ENCODE measurements around the gene ABCB9. TPM values are rescaled to one million over a fixed set of nuclear protein-coding genes. Genes with fewer than 3 reads are reported as not detected.

The ABCB9 gene
- total and polyA plus RNA-seq, 2 donors (not counting 1 experiment from before 2014, with no cell fraction given) = 2.1 to 3.7 TPM

GRCh38 chr12:122998316-122998715 is 32.1 kb upstream of the ABCB9 start:
- Histone ChIP-seq H3K9me3 (ENCODE audit: control extremely low read depth in 1 of 3, control insufficient read depth in 2 of 3, insufficient read depth in 1 of 3, low read length in 2 of 3) (no peaks in the 10 kb centered on the region), H3K36me3 (replicated peaks in 1 of 2; ENCODE audit: control extremely low read depth in 1 of 2, control insufficient read depth in 1 of 2, extremely low read depth in 1 of 2, insufficient read depth in 2 of 2, low read length in 1 of 2) (peaks cover 0 to 8% of the 10 kb centered on the region in 2 experiments), H2AFZ (ENCODE audit: insufficient read depth, low read depth, low read length, poor library complexity, severe bottlenecking) (no peak overlapping the region), H4K20me1 (ENCODE audit: control insufficient read depth, insufficient read depth, low read length, poor library complexity, severe bottlenecking) (no peaks in the 10 kb centered on the region), H3K27me3 (replicated peaks in 1 of 4; ENCODE audit: control extremely low read depth in 1 of 4, control insufficient read depth in 3 of 4, insufficient read depth in 4 of 4, low read length in 3 of 4) (no peaks in the 10 kb centered on the region), H3K4me1 (ENCODE audit: control insufficient read depth in 2 of 2, insufficient read depth in 2 of 2, low read length in 2 of 2) (no peaks in the 10 kb centered on the region), H3K79me2 (ENCODE audit: control insufficient read depth, insufficient read depth, low read length) (no peaks in the 10 kb centered on the region), H3K9ac (ENCODE audit: low read length) (no peak overlapping the region), H3K27ac (ENCODE audit: low read length in 2 of 2) (no peak overlapping the region), H3K4me3 (ENCODE audit: control extremely low read depth in 1 of 5, extremely low read depth in 1 of 5, insufficient read depth in 1 of 5, low read depth in 2 of 5, low read length in 4 of 5) (no peak overlapping the region), H3K4me2 (replicated peaks; ENCODE audit: low read depth, low read length, poor library complexity, severe bottlenecking) (no peak overlapping the region)
- Mint-ChIP-seq H3K4me1 (peaks cover 1% of the 10 kb centered on the region), H3K9me3 (ENCODE audit: insufficient read depth) (no peaks in the 10 kb centered on the region), H3K4me3 (no peak overlapping the region), H3K27me3 (no peaks in the 10 kb centered on the region), H3K27ac (no peak overlapping the region)
- no peak for TF ChIP-seq CTCF (IDR thresholded peaks at IDR 0.05)
- TF ChIP-seq EZH2 (IDR thresholded peaks at IDR 0.05; ENCODE audit: borderline replicate concordance, insufficient read depth, low read depth, low read length, poor library complexity, severe bottlenecking) = no peak
- DNase-seq (no peak), ATAC-seq (ENCODE audit: low read depth) (no peak)
- POLR2A ChIA-PET = no interaction called here
- intact Hi-C loops (cut with micrococcal nuclease) = no loop called here
- 95% methylated on average over 4 of the region's 4 CpGs for WGBS (ENCODE audit: insufficient coverage)
- CTCF ChIA-PET = no interaction called here

GRCh38 chr12:122997343-122998250 is 31.3 kb upstream of the ABCB9 start:
- H3K9ac ChIP-seq (ENCODE audit: low read length) = no peak overlapping the region
- H3K27me3 Mint-ChIP-seq = no peaks in the 10 kb centered on the region
- POLR2A ChIA-PET = no interaction called here

More at GRCh38 chr12:122997343-122998250, 31.3 kb upstream of the ABCB9 start:
- Histone ChIP-seq H3K4me1 (ENCODE audit: control insufficient read depth in 2 of 2, insufficient read depth in 2 of 2, low read length in 2 of 2) (no peaks in the 10 kb centered on the region), H3K79me2 (ENCODE audit: control insufficient read depth, insufficient read depth, low read length) (no peaks in the 10 kb centered on the region), H3K27me3 (replicated peaks in 1 of 4; ENCODE audit: control extremely low read depth in 1 of 4, control insufficient read depth in 3 of 4, insufficient read depth in 4 of 4, low read length in 3 of 4) (no peaks in the 10 kb centered on the region), H3K4me3 (ENCODE audit: control extremely low read depth in 1 of 5, extremely low read depth in 1 of 5, insufficient read depth in 1 of 5, low read depth in 2 of 5, low read length in 4 of 5) (no peak overlapping the region), H3K36me3 (replicated peaks in 1 of 2; ENCODE audit: control extremely low read depth in 1 of 2, control insufficient read depth in 1 of 2, extremely low read depth in 1 of 2, insufficient read depth in 2 of 2, low read length in 1 of 2) (peaks cover 0 to 8% of the 10 kb centered on the region in 2 experiments), H4K20me1 (ENCODE audit: control insufficient read depth, insufficient read depth, low read length, poor library complexity, severe bottlenecking) (no peaks in the 10 kb centered on the region), H3K4me2 (replicated peaks; ENCODE audit: low read depth, low read length, poor library complexity, severe bottlenecking) (no peak overlapping the region), H2AFZ (ENCODE audit: insufficient read depth, low read depth, low read length, poor library complexity, severe bottlenecking) (no peak overlapping the region), H3K27ac (ENCODE audit: low read length in 2 of 2) (no peak overlapping the region), H3K9me3 (ENCODE audit: control extremely low read depth in 1 of 3, control insufficient read depth in 2 of 3, insufficient read depth in 1 of 3, low read length in 2 of 3) (no peaks in the 10 kb centered on the region)
- WGBS (ENCODE audit: insufficient coverage) = 97% methylated on average over 24 of the region's 25 CpGs
- no peaks in the 10 kb centered on the region for H3K9me3 Mint-ChIP-seq (ENCODE audit: insufficient read depth)
- intact Hi-C loops (cut with micrococcal nuclease) = no loop called here
- H3K27ac Mint-ChIP-seq = no peak overlapping the region
- no peak for DNase-seq
- CTCF ChIA-PET = no interaction called here
- peaks cover 2% of the 10 kb centered on the region for H3K4me1 Mint-ChIP-seq
- H3K4me3 Mint-ChIP-seq = no peak overlapping the region
- no peak for ATAC-seq (ENCODE audit: low read depth)
- TF ChIP-seq CTCF (IDR thresholded peaks at IDR 0.05) (no peak), EZH2 (IDR thresholded peaks at IDR 0.05; ENCODE audit: borderline replicate concordance, insufficient read depth, low read depth, low read length, poor library complexity, severe bottlenecking) (no peak)

Measured in B cell (primary cell).